Neural cell (in vitro differentiated cells): ENCODE measurements around the gene SNX30. TPM values are rescaled to one million over a fixed set of nuclear protein-coding genes. Genes with fewer than 3 reads are reported as not detected.

Experiments
- H2AFZ ChIP-seq: fragments of 200-600, 300-800 bp; sonication (generic), shearing (Covaris generic); 2 replicates; pipeline ENCODE4 v1.6.0; 2014; ENCODE audit warnings: low read depth, mild to moderate bottlenecking, antibody characterized with exemption, low read length, moderate library complexity
- H3F3A ChIP-seq: fragments of 200-600 bp; shearing (Covaris generic); 2 replicates; pipeline ENCODE4 v1.6.1; 2016; ENCODE audit warnings: mild to moderate bottlenecking, moderate library complexity, mixed read lengths, antibody characterized with exemption, low read length; ENCODE audit not compliant: insufficient read depth, poor library complexity, severe bottlenecking
- H3K27ac ChIP-seq: fragments of 200-600, 300-800 bp; sonication (generic), shearing (Covaris generic); 2 replicates; pipeline ENCODE4 v1.5.1; 2014; ENCODE audit warnings: mild to moderate bottlenecking, low read length, moderate library complexity
- H3K27me3 ChIP-seq: fragments of 300-800, 200-600 bp; sonication (generic), shearing (Covaris generic); 2 replicates; pipeline ENCODE4 v1.6.0; 2014; ENCODE audit warnings: mild to moderate bottlenecking, low read depth, low read length, moderate library complexity; ENCODE audit not compliant: insufficient read depth
- H3K36me3 ChIP-seq: fragments of 300-800, 200-600 bp; sonication (generic), shearing (Covaris generic); 2 replicates; pipeline ENCODE4 v1.5.1; 2014; ENCODE audit warnings: mild to moderate bottlenecking, antibody characterized with exemption, low read length, moderate library complexity; ENCODE audit not compliant: insufficient read depth
- H3K4me2 ChIP-seq: fragments of 300-800, 200-600 bp; sonication (generic), shearing (Covaris generic); 2 replicates; pipeline ENCODE4 v1.6.0; 2014; ENCODE audit warnings: mild to moderate bottlenecking, low read length
- H3K4me3 ChIP-seq: fragments of 300-800, 200-600 bp; sonication (generic), shearing (Covaris generic); 2 replicates; pipeline ENCODE4 v1.5.1; 2014; ENCODE audit warnings: mild to moderate bottlenecking, low read length, moderate library complexity
- H3K79me2 ChIP-seq: fragments of 200-600 bp; shearing (Covaris generic); replicated peaks from 2 replicates; pipeline ENCODE4 v1.6.0; 2014; ENCODE audit warnings: mild to moderate bottlenecking, low read length, moderate library complexity; ENCODE audit not compliant: insufficient read depth
- H3K9ac ChIP-seq: fragments of 300-800, 200-600 bp; sonication (generic), shearing (Covaris generic); 2 replicates; pipeline ENCODE4 v1.6.1; 2016; ENCODE audit warnings: mild to moderate bottlenecking, low read length, mixed read lengths
- H3K9me2 ChIP-seq: fragments of 200-600 bp; shearing (Covaris generic); 2 replicates; pipeline ENCODE4 v1.6.1; 2016; ENCODE audit warnings: mild to moderate bottlenecking, low read length, mixed read lengths; ENCODE audit not compliant: insufficient read depth
- H3K9me3 ChIP-seq: fragments of 200-600, 300-800 bp; sonication (generic), shearing (Covaris generic); 2 replicates; pipeline ENCODE4 v1.6.1; 2016; ENCODE audit warnings: mild to moderate bottlenecking, mixed run types, low read length, moderate library complexity, mixed read lengths
- H4K20me1 ChIP-seq: fragments of 200-600 bp; shearing (Covaris generic); 2 replicates; pipeline ENCODE4 v1.6.1; 2016; ENCODE audit warnings: mild to moderate bottlenecking, mixed run types; ENCODE audit not compliant: insufficient read depth
- EP300 ChIP-seq: fragments of 450-650 bp; conservative IDR thresholded peaks from 2 replicates; pipeline ENCODE4 v1.6.1; 2014; ENCODE audit warnings: antibody characterized with exemption, mild to moderate bottlenecking, moderate library complexity; ENCODE audit not compliant: poor library complexity, severe bottlenecking
- EZH2 ChIP-seq: fragments of 200-600, 300-800 bp; shearing (Covaris generic), sonication (generic); IDR thresholded peaks from 2 replicates; pipeline ENCODE4 v1.6.1; 2014; ENCODE audit warnings: antibody characterized with exemption, low read length, borderline replicate concordance, mild to moderate bottlenecking; ENCODE audit not compliant: insufficient read depth, poor library complexity, severe bottlenecking
- MXI1 ChIP-seq: fragments of 450-650 bp; conservative IDR thresholded peaks from 2 replicates; pipeline ENCODE4 v1.6.1; 2014; ENCODE audit warnings: antibody characterized with exemption, mild to moderate bottlenecking; ENCODE audit not compliant: poor library complexity, severe bottlenecking
- POLR2AphosphoS5 ChIP-seq: IDR thresholded peaks from 2 replicates; pipeline ENCODE4 v1.6.1; 2012
- RAD21 ChIP-seq: fragments of 450-650 bp; conservative IDR thresholded peaks from 2 replicates; pipeline ENCODE4 v1.6.1; 2014; ENCODE audit warnings: antibody characterized with exemption, mild to moderate bottlenecking, moderate library complexity
- REST ChIP-seq: IDR thresholded peaks from 2 replicates; pipeline ENCODE4 v1.6.1; 2012; ENCODE audit warnings: borderline replicate concordance
- SMC3 ChIP-seq: fragments of 450-650 bp; conservative IDR thresholded peaks from 2 replicates; pipeline ENCODE4 v1.6.1; 2014; ENCODE audit warnings: antibody characterized with exemption, mild to moderate bottlenecking, moderate library complexity; ENCODE audit not compliant: poor library complexity
- TAF1 ChIP-seq: IDR thresholded peaks from 2 replicates; pipeline ENCODE4 v1.6.1; 2012; ENCODE audit warnings: low read depth
- polyA plus RNA-seq: library from polyadenylated mRNA; depleted of rRNA; stranded (reverse); fragments of >200 nt; gene quantifications from 2 replicates; pipeline ENCODE4 v1.2.3, GENCODE V29; 2014
- TF ChIP-seq, protein P1 (sequence below): fragments of 450-650 bp; IDR thresholded peaks from 2 replicates; pipeline ENCODE4 v1.5.1; 2014; ENCODE audit warnings: antibody characterized with exemption, mild to moderate bottlenecking, moderate library complexity; ENCODE audit not compliant: poor library complexity, severe bottlenecking

The SNX30 gene
- polyA plus RNA-seq, 1 donor from 2014 or later: 30.0 TPM

GRCh38 chr9:112705768-112706427 is 44.7 kb upstream of the SNX30 start:
- Histone ChIP-seq H3K4me2 (no peak overlapping the region), H3K9ac (no peak overlapping the region), H3K27me3 (no peaks in the 10 kb centered on the region), H3K27ac (no peak overlapping the region), H3K4me3 (no peak overlapping the region), H2AFZ (no peak overlapping the region), H3K79me2 (peaks cover 7% of the 10 kb centered on the region), H4K20me1 (no peaks in the 10 kb centered on the region), H3K36me3 (no peaks in the 10 kb centered on the region), H3F3A (no peaks in the 10 kb centered on the region), H3K9me3 (no peaks in the 10 kb centered on the region), H3K9me2 (no peaks in the 10 kb centered on the region)
- TF ChIP-seq, protein P1, sequence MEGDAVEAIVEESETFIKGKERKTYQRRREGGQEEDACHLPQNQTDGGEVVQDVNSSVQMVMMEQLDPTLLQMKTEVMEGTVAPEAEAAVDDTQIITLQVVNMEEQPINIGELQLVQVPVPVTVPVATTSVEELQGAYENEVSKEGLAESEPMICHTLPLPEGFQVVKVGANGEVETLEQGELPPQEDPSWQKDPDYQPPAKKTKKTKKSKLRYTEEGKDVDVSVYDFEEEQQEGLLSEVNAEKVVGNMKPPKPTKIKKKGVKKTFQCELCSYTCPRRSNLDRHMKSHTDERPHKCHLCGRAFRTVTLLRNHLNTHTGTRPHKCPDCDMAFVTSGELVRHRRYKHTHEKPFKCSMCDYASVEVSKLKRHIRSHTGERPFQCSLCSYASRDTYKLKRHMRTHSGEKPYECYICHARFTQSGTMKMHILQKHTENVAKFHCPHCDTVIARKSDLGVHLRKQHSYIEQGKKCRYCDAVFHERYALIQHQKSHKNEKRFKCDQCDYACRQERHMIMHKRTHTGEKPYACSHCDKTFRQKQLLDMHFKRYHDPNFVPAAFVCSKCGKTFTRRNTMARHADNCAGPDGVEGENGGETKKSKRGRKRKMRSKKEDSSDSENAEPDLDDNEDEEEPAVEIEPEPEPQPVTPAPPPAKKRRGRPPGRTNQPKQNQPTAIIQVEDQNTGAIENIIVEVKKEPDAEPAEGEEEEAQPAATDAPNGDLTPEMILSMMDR: peak; percentile 51
- TF ChIP-seq RAD21: peak; percentile 57
- no peak for TF ChIP-seq POLR2AphosphoS5
- peak; percentile 57 for TF ChIP-seq SMC3
- no peak for TF ChIP-seq REST
- no peak for TF ChIP-seq MXI1

DNA sequence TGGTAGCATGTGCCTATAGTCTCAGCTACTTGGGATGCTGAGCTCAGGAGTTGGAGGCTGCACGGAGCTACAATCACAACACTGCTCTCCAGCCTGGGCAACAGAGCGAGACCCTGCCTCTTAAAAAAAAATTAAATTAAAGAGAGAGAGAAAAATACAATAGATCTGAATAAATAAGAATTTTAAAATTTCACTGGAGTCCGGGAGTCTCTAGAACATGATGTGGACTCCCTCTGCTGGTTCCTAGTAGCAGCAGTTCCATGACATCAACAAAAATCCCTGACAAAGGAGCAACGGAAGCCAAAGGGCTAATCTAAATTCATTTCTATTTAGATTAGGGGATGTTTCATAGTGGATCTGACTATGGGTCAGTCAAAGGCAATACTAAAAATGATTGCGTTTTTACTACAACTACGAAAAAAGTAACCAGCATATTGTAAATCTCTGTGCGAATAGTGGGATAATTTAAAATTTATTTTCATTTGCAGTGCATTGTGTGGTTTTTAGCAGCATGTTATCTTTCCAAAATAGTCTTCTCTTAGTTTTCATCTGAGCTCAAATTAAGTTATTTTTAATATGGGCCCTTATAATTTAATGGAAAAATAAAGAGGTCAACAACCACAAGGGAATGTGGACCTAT is 39.4 kb upstream of the SNX30 start:
- Histone ChIP-seq H3K9ac (no peak overlapping the region), H3K79me2 (peaks cover 25% of the 10 kb centered on the region), H3F3A (no peaks in the 10 kb centered on the region), H4K20me1 (no peaks in the 10 kb centered on the region), H3K4me2 (no peak overlapping the region), H3K9me2 (no peaks in the 10 kb centered on the region), H3K9me3 (no peaks in the 10 kb centered on the region), H3K27me3 (no peaks in the 10 kb centered on the region), H3K27ac (no peak overlapping the region), H2AFZ (no peak overlapping the region), H3K36me3 (no peaks in the 10 kb centered on the region), H3K4me3 (no peak overlapping the region)
- TF ChIP-seq RAD21: peak; percentile 68
- TF ChIP-seq TAF1: no peak
- TF ChIP-seq MXI1: no peak
- no peak for TF ChIP-seq EP300
- TF ChIP-seq REST: no peak
- no peak for TF ChIP-seq POLR2AphosphoS5
- TF ChIP-seq, protein P1: peak; percentile 72
- no peak for TF ChIP-seq EZH2
- peak; percentile 66 for TF ChIP-seq SMC3
